GM18873 (cell line): Measurements from ENCODE around the gene RNF43.

ENCODE experiments used
- ATAC-seq: cut with Tn5 transposase; IDR thresholded peaks from one replicate; pipeline ENCODE4 v1.9.1; 2021; ENCODE audit warnings: mild to moderate bottlenecking, moderate library complexity, moderate number of reproducible peaks; ENCODE audit not compliant: unreplicated experiment, low FRiP score

The RNF43 gene

DNA sequence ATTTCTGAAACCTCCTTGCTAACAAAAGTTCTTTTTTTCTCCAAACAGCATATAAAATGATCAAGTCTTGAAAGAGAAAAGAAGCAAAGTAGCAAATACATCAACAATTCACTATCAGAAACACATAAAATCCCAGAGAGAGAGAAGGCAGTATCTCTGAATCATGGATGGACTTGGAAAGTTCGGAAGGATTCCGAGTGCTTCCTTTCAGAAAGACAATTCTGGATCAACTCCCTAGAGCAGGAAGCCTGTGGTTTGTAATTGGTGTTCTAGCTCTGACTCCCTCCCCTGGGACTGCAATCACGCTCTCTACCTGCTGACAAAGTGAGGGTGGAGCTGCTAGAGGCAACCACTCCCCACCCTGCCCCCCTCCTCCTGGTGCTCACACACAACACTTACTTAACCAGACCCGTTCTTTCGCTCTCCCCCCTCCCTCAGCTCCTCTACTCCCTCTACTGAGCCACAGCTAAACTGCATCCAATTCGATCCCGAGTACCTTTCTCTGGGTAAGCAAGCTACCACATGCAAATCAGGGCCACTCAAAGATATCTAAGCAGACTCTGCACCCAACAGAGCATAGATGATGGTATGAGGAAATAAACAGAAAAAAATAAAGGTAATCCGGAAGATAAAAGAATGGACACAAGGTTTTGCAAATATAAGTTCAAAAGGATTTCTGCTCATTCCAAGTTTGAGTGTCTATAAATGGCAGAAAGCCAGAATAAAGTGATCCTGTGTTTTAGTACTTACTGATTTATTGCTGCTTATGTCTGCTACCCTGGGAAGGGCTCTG is at the start of gene RNF43:
Gene RNF43 (minus strand): TSS at position 235 of the 793 bp plus-strand sequence. CDS start 1,957 bp downstream, outside the sequence.
- peak; percentile 95 for ATAC-seq

DNA sequence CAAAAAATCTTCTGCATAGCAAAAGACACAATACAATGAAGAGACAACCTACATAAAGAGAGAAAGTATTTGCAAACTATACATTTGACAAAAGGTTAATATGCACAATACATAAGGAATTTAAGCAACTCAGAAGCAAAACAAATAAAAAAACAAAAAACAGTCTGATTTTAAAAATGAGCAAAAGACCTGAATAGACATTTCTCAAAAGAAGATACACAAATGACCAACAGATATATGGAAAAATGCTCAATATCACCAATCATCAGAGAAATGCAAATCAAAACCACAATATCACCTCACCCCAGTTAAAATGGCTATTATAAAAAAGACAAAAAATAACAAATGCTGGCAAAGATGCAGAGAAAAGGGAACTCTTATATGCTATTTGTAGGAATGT is 38.2 kb upstream of the RNF43 start:
- no peak for ATAC-seq

DNA sequence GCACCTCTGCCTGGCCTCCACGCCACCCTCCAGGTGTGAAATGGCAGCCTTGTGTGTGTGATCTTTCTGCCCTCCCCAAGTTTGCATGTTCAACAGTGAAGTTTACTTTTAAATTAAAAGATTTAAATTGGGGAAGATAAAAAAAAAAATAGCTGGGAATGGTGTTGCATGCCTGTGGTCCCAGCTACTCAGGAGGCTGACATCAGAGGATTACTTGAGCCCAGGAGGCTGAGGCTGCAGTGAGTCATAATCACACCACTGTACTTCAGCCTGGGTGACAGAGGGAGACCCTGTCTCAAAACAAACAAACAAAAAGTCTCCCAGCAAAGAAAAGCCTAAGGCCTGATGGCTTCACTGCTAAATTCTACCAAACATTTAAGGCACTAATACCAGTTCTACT is 35.4 kb upstream of the RNF43 start:
- no peak for ATAC-seq

DNA sequence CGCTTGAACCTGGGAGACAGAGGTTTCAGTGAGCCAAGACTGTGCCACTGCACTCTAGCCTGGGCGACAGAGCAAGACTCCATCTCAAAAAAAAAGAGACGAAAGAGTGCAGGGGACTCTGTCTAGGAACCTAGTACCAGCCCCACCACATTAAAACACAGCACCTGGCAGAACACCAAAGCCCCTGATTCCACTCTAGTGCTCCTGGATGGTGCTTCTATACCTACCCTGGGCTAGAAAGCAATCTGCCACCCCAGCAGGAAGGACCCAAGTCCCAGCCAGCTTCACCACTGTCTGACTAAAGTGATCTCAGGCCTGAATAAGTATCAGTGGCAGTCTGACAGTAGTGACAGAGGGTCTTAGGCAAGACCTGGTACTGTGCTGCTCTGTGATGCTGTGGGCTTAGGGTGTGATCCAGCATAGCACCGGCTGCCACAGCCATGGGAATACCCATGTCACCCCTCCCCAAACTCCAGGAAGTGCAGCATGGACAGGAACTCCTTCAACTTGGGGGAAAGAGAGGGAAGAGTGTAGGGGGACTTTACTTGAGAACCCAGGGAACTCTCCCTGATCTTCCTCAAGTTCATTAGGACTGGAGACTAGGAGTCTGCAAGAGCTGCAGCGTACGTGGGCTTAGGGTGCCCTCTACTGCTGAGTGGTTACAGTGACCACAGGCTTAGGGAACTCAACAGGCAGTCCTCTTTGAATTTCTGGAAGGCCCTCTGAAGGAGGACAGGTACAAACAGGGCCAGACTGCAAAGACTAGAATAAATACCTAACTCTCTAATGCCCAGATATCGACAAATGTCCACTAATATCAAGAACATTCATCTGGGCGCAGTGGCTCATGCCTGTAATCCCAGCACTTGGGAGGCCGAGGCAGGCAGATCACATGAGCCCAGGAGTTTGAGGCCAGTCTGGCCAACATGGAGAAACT is 30.0 kb upstream of the RNF43 start:
- no peak for ATAC-seq

DNA sequence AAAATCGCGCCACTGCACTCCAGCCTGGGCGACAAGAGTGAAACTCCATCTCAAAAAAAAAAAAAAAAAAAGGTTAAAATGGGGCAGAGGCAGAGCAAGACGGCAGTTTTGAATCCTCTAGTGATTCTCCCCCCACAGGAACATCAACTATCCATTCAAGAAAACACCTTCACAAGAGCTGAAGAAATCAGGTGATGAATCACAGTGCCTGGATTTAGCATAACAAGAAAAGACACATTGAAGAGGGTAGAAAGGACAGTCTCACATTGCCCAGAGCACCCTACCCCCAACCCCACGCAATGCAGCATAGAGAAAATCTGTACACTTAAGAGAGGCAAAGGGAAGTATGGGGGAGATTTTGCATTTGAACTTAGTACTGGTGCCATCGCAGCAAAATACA is 28.8 kb upstream of the RNF43 start:
- ATAC-seq, result no peak

DNA sequence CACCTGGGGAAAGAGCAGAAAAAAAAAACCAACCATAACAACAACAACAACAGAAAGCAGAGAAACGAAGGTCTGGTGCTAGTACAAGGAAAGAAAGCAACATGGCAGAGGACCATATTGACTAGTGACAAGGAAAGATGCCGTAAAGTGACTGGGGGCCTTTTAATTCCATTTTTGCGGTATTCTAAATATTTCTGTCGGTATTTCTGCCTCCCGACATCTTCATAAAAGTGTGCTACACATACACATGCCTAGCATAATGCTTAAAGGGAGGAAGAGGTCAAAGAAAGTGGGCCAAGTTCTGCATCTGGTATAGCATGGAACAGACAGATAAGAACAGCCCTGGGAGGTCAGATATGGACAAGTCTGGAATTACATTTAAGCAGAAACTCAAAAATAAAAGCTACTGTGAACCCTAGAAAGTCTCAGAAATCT is 19.5 kb upstream of the RNF43 start:
- ATAC-seq, result no peak

DNA sequence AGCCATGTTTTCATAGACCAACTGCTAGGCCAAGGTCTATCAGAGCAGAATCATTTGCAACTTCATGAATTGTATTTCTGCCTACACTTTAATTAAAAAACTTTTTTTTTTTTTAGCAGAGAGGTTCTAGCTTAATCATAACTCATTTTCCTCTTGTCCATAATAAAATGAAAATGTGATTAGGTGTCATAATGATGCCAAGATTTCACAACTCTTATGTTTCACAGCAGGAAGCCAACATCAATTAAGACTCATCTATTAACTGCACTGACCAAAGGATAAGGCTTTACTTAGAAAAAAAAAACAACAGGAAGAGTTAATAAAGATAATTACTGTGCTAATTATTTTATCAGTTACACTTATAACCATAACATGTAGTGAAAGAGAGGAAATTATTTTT is 18.9 kb upstream of the RNF43 start:
- ATAC-seq, result no peak

DNA sequence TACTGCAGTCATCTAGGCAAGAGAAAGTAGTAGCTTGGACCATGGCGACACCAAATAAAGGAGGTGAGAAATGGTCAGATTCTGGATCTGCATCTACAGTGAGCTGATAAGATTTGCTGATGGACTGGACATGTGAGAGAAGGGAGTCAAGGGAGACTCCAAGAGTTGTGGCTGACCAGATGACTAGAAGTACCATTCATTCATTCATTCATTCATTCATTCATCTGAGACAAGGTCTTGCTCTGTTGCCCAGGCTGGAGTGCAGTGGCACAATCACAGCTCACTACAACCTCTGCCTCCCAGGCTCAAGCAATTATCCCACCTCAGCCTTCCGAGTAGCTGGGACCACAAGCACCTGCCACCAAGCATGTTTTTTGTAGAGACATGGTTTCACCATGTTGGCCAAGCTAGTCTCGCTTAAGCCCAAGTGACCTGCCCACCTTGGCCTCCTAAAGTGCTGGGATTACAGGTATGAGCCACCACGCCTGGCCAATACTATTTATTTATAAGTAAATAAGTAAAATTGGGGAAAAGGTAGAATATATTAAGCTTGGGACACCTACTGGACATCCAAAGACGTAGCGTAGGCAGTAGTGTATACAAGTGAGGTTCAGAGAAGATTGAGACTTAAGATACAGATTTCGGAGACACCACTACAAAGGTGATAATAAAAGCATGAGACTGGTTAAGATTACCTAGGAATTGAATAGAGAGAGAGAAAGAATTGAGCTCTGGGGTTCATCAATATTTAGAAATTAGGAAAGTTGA is 15.7 kb upstream of the RNF43 start:
- ATAC-seq, result no peak

DNA sequence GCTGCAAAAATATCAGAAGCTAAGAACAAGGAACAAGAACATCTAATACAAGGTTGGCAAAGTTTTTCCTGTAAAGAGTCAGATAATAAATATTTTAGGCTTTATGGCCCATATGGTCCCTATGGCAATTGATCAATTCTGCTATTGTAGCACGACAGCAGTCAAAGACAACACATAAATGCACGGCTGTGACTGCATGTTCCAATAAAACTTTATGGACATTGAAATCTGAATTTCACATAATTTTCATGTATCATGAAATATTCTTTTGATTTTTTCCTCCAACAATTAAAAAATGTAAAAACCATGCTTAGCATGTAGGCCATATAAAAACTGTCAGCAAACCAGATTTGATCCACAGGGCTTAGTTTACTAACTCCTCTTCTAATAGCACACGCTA is 10.5 kb upstream of the RNF43 start:
- ATAC-seq, result no peak

DNA sequence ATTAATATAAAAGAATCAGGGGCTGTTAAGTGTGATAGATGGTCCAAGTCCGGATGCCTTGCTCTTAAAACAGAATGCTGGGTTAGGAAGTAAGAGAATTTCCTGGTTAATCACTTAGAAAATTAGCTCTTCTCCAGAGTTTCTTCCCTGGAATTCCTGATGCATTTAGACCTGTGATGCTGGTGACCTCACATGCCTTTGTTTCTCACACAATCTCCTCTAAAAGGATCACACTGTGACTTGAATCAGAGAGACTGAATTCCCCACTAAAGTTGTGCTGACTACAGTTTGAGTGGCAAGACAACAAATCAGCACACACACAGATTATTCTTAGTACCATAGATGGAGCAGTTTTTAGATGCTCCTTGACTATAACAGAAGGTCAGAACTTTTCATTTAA is 4.4 kb upstream of the RNF43 start:
- ATAC-seq, result no peak

DNA sequence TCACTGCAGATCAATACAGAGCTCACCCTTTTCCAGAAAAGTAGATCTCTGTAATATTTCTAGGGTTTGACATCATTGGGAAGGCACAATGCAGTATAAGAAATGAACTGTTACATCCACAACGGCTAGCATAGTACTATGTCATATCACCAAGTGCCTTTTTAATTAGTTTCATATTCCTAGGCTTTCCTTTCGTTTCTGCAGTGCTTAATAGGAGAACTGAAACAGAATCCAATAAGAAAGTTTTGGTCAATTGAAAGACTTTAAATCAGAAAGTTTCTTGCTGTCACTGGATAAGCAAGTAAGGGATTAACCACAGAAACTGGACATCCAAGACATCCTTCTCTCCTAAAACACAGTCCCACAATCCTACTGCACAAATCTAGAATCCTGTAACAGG is 3.5 kb upstream of the RNF43 start:
- no peak for ATAC-seq

DNA sequence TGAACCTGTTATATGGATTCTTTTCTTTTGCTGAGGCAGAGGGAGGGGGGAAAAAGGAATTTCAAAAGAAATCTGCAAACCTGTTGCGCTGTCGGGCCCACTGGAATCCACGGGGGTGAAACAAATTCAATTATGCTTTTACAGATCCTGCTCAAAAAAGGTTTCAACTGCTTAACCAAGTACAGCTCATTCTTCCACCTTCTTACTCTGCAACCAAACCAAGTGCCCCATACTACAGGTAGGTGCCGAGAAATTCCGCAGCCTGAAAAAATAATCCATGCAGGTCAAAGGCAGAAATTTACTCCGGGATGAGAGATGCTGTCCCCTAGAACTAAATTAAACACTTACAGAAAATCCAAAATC is 416 bp downstream of the RNF43 start:
- no peak for ATAC-seq

DNA sequence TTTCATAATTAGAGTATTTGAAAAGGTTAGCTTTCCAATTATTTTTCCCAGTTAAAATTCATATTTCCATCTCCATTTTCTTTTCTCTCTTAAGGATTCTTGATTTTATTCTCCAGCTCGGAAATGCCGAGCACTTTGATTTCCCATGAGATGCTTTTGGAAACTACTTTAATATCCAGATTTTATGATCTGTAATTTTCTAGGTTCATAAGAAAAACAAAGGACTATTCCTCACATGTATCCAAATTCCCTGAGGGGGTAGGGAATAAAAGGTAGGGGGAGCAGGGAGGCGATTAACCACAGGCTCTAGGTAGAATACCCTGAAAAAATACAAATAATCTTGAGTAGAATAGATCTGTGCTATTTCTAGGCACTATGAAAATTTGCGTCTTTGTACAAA is 938 bp downstream of the RNF43 start:
- no peak for ATAC-seq

DNA sequence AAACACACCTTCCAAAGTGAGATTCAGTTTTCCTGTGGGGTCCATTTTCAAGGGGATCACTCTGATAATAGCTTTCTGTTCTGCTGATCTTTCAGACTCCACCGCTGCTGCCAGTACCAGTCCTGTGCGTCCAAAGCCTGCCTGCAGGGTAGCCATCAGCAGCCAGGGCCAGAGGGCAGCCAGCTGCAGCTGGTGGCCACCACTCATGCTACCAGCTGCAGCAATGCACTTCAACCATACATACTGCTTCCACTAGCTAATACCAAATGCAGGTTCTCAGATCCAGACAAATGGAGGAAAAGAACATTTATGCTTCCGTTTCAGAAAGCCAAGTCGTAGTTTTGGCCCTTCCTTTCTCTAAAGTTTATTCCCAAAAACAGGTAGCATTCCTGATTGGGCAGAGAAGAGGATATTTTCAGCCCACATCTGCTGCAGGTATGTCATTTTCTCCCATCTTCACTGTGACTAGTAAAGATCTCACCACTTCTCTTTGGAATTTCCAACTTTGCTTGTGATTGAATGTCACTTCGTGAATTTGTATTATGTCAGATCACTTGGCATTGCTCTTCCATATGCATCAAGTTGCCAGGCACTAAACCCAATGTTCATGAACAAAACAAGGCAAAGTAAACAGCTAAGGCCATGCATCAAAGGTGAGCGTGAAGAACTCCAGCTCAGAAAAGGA is 1.8 kb downstream of the RNF43 start:
- ATAC-seq, result no peak

DNA sequence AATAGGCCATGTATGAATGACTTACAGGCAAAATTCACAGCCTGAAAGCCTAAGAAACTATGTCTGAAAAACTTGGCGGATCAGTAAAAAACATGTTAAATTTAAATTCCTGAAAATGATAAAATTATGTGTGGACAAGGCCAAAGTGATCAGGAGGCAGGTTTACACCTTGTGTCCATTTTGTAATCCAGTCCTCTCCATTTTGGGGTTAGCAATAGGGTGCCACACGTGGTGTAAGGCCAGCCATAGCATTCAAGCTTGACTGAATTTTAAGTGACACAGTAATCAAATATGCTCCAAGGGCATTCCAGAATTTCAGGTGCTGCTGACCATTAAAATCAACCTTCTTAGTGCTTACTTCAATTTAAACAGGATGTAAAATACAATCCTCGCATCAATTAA is 2.7 kb downstream of the RNF43 start:
- ATAC-seq, result no peak

DNA sequence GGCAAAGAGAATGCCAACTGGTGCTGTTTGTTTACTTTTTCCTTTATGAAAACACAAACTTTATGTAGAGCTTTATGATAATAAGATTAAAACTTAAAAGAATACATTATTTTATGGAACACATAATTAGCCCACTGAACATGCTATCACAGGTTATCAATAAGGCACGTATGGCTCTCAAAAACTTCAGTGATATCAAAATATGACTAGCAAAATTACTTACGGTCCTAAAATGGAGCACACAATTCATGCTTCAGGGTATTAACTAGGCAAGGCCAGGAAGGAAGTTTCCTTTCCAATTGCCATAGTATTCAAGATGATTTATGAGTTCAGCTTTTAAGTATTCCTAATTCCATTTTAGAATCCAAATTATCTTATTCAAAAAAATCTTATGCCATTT is 3.6 kb downstream of the RNF43 start:
- no peak for ATAC-seq

DNA sequence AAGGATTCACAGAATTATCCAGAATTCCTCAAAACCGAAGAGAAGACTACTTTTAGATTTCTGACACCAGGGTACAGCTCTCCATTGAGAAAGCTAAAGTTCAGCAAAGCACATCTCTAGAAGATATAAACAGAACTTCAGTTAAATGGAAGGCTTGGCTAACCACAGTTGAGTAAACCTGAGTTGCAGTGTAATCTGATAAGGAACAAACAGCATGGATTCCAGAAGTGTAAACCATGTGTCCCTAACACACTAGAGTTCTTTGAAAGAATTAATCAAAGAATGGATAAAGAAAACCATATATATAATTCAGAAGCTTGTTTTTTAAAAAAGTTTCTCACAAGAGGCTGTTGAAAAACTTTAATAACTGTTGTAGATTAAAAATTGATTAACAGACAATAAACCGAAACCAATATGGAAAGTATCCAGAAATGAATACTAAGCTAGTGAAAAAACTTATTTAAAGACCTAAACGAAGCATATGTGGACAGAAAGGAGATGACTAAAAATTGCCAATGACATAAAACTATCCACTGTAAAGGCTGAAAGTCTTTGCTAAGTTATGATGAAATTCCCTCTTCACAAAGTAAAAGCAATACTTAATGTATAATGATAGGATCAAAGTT is 4.3 kb downstream of the RNF43 start:
- ATAC-seq, result no peak

DNA sequence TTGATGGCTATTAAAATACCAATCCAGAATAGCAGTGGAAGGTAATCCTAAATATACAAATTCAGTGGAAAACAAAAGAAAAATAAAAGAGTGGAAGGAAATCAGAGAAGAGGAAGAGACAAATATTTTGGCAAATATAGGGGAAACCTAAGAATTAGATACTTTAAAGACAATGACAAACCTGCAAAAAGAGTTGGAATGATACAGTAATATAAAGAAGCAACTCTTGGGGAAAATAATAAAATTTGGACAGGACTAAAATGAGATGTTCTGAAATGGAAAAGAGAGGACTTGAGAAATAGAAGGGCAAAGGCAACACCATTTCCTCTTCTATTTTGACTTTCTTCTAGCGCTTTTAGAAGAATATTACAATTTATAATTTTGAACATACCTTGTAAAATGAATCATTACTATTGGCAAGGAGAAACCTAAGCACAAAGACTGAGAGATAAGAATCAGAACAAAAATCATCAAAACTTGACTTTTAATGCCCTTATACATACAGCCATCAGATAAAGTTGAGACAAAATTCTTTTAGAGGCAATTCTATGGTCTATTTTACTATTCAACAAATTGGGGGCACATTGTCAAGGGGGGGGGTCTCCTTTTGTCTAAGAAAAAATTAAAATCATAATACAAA is 5.2 kb downstream of the RNF43 start:
- ATAC-seq, result no peak

DNA sequence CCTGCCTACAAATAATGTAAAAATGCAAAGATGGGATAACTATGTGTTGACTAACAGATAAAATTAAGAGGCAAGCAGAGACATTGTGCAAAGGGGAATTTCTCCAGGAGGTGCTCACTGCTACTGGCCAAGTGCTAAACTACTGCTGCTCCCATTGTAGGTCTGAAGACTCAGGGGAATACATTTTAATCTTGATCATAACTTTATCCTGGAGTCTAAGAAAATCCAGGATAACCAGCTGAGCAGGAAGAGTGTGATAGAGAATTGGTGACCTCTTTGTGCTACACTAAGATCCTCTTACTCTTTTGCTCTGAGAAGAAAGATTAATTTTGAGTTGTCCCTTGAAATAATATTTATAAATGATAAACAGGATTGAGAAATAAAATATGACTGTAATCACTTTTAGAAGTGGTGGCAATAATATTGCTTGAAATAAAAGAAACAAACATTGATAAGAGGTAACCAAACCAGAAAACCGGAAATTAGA is 5.9 kb downstream of the RNF43 start:
- ATAC-seq, result no peak
